Left lung (tissue), 10 donors: Measurements from ENCODE around the gene NINL. TPM values are rescaled to one million over a fixed set of nuclear protein-coding genes. Genes with fewer than 3 reads are reported as not detected.

Source experiments
- ATAC-seq: fragments of 200-7000 bp; cut with Tn5 transposase; one replicate; pipeline ENCODE4 v1.9.1; 2020; ENCODE audit warnings: moderate library complexity
- DNase-seq, 4 donors: peaks; one replicate each; pipeline ENCODE4 v3.0.0-alpha.2; 2013 to 2020
- H3K27ac ChIP-seq, 2 donors: fragments of 200-600 bp; sonication (generic) in 1 of 2; one replicate each; pipeline versions ENCODE4 v1.5.0 to v1.8.0; 2020 to 2021
- H3K27me3 ChIP-seq, 2 donors: fragments of 200-600 bp; sonication (generic) in 1 of 2; one replicate each; pipeline versions ENCODE4 v1.5.0 to v1.8.0; 2020 to 2021
- H3K36me3 ChIP-seq, 2 donors: fragments of 200-600 bp; sonication (generic) in 1 of 2; one replicate each; pipeline versions ENCODE4 v1.5.0 to v1.8.0; 2020 to 2021
- H3K4me1 ChIP-seq, 2 donors: fragments of 200-600 bp; one replicate each; pipeline ENCODE4 v1.8.0; 2021
- H3K4me3 ChIP-seq, 2 donors: fragments of 200-600 bp; sonication (generic) in 1 of 2; one replicate each; pipeline versions ENCODE4 v1.5.0 to v1.8.0; 2020 to 2021; ENCODE audit warnings: mild to moderate bottlenecking in 1 of 2
- H3K9me3 ChIP-seq, 2 donors: fragments of 200-600 bp; sonication (generic) in 1 of 2; one replicate each; pipeline versions ENCODE4 v1.5.0 to v1.8.0; 2020 to 2021
- CTCF ChIP-seq, 2 donors: fragments of 200-600 bp; sonication (generic) in 1 of 2; IDR thresholded peaks; one replicate each; pipeline versions ENCODE4 v1.5.0 to v1.8.0; 2021; ENCODE audit warnings: antibody characterized with exemption in 2 of 2
- intact Hi-C, 2 donors: fragments of 100-400 bp; cut with DNase I; formaldehyde crosslinking; loops; one replicate each; pipeline versions ENCODE4 v1.11.2 to v1.14.2; 2022
- polyA plus RNA-seq, 6 donors: library from polyadenylated mRNA; unstranded; fragments of 120-200 nt; gene quantifications; one replicate each; pipeline ENCODE4 v1.2.1, GENCODE V29; 2013; ENCODE audit not compliant: insufficient read length in 6 of 6
- total RNA-seq, 2 donors: library from RNA; stranded (reverse); fragmentation: NEBNext Ultra II Directional; extraction: Animal tissue kit (Norgen Biotek cat#: 25700); gene quantifications; one replicate each; pipeline ENCODE4 v1.2.1, GENCODE V29; 2021
- donor health status: DM: no; HTN: yes; CAD: no.
- donor health status: DM: no; HTN: no; CAD: no.

Gene NINL
- total and polyA plus RNA-seq, 8 donors: 9.6 to 78.8 (median 67.8) TPM

GRCh38 chr20:25496968-25497401, 88.3 kb downstream of the NINL start:
- intact Hi-C loops: no loop called here
- no peak for ATAC-seq
- TF ChIP-seq CTCF (IDR thresholded peaks at IDR 0.05): no peak

GRCh38 chr20:25496165-25496967, 89.0 kb downstream of the NINL start:
- DNase-seq (peak in 1 of 4 donors; percentile 46), ATAC-seq (no peak)
- Histone ChIP-seq H3K36me3 (no peaks in the 10 kb centered on the region), H3K4me3 (no peak overlapping the region), H3K4me1 (no peaks in the 10 kb centered on the region), H3K27me3 (no peaks in the 10 kb centered on the region), H3K27ac (no peak overlapping the region), H3K9me3 (no peaks in the 10 kb centered on the region)
- no peak for TF ChIP-seq CTCF (IDR thresholded peaks at IDR 0.05)
- intact Hi-C loops: no loop called here

More at GRCh38 chr20:25496968-25497401, 88.3 kb downstream of the NINL start:
- Histone ChIP-seq H3K9me3 (no peaks in the 10 kb centered on the region), H3K36me3 (no peaks in the 10 kb centered on the region), H3K4me1 (no peaks in the 10 kb centered on the region), H3K27ac (no peak overlapping the region), H3K27me3 (no peaks in the 10 kb centered on the region), H3K4me3 (no peak overlapping the region)
- DNase-seq: peak in 1 of 4 donors; percentile 39

GRCh38 chr20:25495189-25495824, 90.0 kb downstream of the NINL start:
- Histone ChIP-seq H3K9me3 (no peaks in the 10 kb centered on the region), H3K27me3 (no peaks in the 10 kb centered on the region), H3K27ac (no peak overlapping the region), H3K4me3 (no peak overlapping the region), H3K36me3 (no peaks in the 10 kb centered on the region), H3K4me1 (no peaks in the 10 kb centered on the region)
- intact Hi-C loops: no loop called here
- TF ChIP-seq CTCF (IDR thresholded peaks at IDR 0.05): no peak
- peak in 1 of 4 donors; percentile 59 for DNase-seq
- no peak for ATAC-seq

GRCh38 chr20:25494506-25495188, 90.7 kb downstream of the NINL start:
- TF ChIP-seq CTCF (IDR thresholded peaks at IDR 0.05): no peak
- Histone ChIP-seq H3K4me3 (no peak overlapping the region), H3K36me3 (no peaks in the 10 kb centered on the region), H3K27ac (no peak overlapping the region), H3K9me3 (no peaks in the 10 kb centered on the region), H3K4me1 (no peaks in the 10 kb centered on the region), H3K27me3 (no peaks in the 10 kb centered on the region)
- intact Hi-C loops: no loop called here
- DNase-seq: peak in 1 of 4 donors; percentile 47
- ATAC-seq: no peak
